ENCODE measurements around the gene SGIP1.

GRCh38 chr1:66494482-66494881, 39.5 kb upstream of the SGIP1 start:
- TF ChIP-seq, protein P1, sequence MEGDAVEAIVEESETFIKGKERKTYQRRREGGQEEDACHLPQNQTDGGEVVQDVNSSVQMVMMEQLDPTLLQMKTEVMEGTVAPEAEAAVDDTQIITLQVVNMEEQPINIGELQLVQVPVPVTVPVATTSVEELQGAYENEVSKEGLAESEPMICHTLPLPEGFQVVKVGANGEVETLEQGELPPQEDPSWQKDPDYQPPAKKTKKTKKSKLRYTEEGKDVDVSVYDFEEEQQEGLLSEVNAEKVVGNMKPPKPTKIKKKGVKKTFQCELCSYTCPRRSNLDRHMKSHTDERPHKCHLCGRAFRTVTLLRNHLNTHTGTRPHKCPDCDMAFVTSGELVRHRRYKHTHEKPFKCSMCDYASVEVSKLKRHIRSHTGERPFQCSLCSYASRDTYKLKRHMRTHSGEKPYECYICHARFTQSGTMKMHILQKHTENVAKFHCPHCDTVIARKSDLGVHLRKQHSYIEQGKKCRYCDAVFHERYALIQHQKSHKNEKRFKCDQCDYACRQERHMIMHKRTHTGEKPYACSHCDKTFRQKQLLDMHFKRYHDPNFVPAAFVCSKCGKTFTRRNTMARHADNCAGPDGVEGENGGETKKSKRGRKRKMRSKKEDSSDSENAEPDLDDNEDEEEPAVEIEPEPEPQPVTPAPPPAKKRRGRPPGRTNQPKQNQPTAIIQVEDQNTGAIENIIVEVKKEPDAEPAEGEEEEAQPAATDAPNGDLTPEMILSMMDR (IDR thresholded peaks at IDR 0.05), result no peak
- no peak for TF ChIP-seq POLR2A (IDR thresholded peaks at IDR 0.05)
